Panc1 (cell line): ENCODE measurements around the gene GPBAR1.

ENCODE experiments used
- TCF7L2 ChIP-seq: IDR thresholded peaks from 2 replicates; pipeline ENCODE4 v1.6.1; 2011; ENCODE audit warnings: mild to moderate bottlenecking, low read depth, low read length, inconsistent platforms
- TF ChIP-seq, protein P1 (sequence below): fragments of 450-650 bp; IDR thresholded peaks from 2 replicates; pipeline ENCODE4 v1.5.1; 2017; ENCODE audit warnings: mild to moderate bottlenecking

DNA sequence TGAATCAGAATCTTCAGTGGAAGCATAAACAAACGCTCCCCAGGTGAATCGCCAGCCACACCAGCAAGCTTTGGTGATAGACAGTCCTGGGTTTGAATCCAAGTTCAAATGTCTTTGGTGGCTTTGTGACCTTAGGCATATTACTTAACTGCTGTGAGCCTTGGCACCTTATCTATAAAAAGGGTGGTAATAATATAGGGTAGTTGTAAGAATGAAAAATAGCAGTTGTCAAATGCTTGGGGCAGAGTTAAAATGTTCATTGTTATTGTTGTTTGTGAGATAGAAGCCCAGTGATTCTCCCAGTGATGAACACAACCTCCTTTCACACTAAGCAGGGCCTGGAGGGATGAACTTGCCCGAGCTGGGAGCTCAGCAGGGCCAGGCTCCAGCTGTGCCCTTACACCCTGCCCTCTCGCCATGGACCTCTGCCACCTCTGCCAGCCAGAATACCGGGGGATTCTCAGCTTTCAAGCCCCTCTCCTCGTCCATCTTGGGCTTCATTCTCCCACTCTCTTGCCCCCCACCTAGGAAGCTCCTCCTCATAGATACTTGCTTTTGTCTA, 37.6 kb downstream of the GPBAR1 start:
- TF ChIP-seq, protein P1, sequence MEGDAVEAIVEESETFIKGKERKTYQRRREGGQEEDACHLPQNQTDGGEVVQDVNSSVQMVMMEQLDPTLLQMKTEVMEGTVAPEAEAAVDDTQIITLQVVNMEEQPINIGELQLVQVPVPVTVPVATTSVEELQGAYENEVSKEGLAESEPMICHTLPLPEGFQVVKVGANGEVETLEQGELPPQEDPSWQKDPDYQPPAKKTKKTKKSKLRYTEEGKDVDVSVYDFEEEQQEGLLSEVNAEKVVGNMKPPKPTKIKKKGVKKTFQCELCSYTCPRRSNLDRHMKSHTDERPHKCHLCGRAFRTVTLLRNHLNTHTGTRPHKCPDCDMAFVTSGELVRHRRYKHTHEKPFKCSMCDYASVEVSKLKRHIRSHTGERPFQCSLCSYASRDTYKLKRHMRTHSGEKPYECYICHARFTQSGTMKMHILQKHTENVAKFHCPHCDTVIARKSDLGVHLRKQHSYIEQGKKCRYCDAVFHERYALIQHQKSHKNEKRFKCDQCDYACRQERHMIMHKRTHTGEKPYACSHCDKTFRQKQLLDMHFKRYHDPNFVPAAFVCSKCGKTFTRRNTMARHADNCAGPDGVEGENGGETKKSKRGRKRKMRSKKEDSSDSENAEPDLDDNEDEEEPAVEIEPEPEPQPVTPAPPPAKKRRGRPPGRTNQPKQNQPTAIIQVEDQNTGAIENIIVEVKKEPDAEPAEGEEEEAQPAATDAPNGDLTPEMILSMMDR = no peak
- TF ChIP-seq TCF7L2 = no peak
